Measurements from ENCODE around the gene GFY.

The GFY gene

DNA sequence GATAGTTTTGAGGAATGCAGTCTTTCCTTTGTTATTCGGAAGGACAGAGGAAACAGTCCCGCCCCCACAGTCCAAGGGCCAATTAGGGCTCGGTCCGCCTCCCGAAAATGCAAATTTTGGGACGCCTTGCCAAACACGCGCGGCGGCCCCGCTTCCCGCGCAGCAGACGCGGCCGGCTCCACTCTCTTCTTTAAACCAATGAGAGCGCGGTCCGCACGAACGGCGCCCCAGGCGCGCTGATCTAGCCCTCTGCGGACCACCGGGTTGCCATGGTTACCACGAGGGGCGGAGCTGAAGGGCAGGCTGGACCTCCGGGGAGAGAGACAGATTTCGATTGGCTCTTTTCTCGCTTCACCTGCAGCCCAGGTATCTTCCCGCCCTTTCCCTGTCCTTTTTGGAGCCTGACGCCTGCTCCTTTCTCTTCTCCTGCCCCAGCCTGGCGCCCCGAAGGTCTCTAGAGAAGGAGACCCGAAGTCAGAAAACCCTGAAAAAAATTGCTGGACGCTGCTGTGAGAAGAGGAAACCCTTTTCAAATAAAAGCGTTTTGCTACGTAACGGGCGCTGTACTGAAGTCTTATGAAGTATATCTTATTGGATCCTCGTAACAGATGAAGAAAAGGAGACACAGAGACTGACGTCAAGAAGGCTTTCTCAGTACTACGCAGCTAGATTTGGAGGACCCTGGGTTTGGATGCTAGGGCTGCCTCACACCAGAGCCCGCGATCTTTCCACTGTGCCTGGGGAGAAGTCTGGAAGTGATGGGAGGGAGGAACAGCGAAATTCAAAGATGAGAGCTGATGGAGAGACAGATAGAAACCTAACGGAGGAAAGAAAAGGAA, 3.9 kb upstream of the GFY start:
- TF ChIP-seq, protein P1, sequence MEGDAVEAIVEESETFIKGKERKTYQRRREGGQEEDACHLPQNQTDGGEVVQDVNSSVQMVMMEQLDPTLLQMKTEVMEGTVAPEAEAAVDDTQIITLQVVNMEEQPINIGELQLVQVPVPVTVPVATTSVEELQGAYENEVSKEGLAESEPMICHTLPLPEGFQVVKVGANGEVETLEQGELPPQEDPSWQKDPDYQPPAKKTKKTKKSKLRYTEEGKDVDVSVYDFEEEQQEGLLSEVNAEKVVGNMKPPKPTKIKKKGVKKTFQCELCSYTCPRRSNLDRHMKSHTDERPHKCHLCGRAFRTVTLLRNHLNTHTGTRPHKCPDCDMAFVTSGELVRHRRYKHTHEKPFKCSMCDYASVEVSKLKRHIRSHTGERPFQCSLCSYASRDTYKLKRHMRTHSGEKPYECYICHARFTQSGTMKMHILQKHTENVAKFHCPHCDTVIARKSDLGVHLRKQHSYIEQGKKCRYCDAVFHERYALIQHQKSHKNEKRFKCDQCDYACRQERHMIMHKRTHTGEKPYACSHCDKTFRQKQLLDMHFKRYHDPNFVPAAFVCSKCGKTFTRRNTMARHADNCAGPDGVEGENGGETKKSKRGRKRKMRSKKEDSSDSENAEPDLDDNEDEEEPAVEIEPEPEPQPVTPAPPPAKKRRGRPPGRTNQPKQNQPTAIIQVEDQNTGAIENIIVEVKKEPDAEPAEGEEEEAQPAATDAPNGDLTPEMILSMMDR (IDR thresholded peaks at IDR 0.05; ENCODE audit: control insufficient read depth, insufficient read depth, low read depth, low read length, missing control alignments): no peak
- no peak overlapping the region for H3K4me3 ChIP-seq (ENCODE audit: control insufficient read depth, low read depth, low read length)
- no peak for DNase-seq (ENCODE audit: low read depth)

DNA sequence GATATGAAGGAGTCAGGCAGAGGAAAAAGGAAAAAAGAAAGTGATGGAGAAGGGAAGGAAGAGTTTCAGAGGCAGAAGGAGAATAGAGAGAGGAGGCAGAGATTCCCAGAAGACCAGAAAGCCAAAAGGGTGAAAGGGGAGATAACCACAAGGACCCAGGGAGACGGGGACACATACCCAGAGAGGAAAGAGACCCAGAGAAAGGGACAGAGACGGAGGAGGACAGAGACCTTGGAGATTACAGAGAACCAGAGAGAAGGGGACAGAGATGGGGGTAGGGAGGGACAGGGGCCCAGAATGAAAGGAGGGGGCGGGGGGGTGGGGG, 3.3 kb upstream of the GFY start:
- no peak overlapping the region for H3K4me3 ChIP-seq (ENCODE audit: control insufficient read depth, low read depth, low read length)
- DNase-seq (ENCODE audit: low read depth): no peak
- TF ChIP-seq, protein P1 (IDR thresholded peaks at IDR 0.05; ENCODE audit: control insufficient read depth, insufficient read depth, low read depth, low read length, missing control alignments): no peak

DNA sequence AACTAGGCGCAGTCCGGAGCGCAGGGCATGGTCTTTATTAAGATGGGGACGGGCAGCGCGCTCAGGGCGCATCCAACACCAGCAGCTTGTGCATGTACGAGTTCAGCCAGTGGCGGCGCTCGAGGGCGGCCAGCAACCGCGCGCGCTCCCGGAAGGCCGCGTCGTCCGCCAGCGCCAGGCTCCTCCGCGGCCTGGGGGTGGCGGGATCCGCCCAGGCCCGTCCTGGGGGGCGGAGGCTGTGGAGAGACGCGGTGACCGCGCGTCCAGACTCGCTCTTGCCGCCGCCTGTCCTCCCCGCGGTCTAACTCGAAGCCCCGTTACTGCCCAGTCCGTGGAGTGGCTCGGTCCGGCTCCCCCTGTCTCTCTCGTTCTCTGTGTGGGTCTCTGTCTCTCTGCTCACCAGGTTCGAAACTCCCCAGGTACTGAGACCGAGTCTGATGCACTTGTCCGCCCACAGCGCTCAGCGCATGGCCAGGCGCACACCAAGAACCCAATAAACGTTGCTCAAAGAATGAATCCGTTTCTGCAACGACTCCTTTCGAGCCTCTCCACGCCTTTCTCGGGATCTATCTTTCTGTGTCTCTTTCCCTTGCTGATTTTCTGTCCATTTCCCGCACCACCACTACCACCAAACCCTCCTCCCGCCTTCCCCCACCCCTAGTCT, 2.6 kb upstream of the GFY start:
- DNase-seq (ENCODE audit: low read depth): no peak
- H3K4me3 ChIP-seq (ENCODE audit: control insufficient read depth, low read depth, low read length): no peak overlapping the region
- TF ChIP-seq, protein P1 (IDR thresholded peaks at IDR 0.05; ENCODE audit: control insufficient read depth, insufficient read depth, low read depth, low read length, missing control alignments): peak; percentile 22

DNA sequence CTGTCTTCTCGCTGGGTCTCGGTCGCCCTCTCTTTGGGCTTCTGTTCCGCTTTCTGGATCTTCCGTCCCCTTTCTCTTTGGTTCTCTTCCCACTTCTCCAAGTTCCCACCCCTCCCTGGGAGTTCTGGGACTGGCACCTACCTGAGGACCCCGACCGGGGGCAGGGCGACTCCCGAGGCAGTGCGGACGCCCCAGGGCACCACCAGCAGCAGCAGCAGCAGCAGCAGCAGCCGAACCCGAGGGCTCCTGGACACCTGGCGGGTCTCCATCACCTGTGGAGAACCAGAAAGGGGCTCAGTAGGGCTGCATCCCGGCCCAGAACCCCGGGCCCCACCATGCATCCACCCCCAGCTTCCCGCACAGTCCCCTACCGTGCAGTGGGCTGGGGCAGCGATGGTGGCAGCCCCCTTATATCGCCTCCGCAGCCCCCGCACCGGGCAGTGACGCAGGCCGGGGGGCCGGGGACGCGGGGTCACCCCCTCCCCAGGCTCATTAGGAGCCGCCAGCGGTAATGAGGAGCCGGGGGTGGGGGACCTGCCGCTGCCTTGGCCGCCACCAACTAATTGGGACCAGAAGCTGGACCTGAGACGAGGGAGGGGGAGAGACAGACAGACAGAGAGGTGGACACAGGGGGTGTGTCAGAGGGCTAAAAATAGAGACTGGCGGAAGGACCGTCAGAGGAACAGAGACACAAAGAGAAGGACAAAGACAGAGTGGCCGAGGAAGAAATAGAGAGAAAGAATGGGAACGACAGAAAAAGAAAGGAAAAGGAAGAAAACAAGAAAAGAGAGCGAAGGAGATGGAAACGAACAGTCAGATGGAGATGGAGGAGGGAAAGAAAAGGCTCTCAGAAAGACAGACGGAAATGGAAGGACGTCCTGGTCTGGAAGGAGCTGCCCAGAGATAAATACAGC, 1.9 kb upstream of the GFY start, which contains the start of gene PTH2:
Gene PTH2, minus strand, starts transcription at position 371 of the 914 bp plus-strand sequence. Its CDS starts 102 bp downstream, at position 269.
- DNase-seq (ENCODE audit: low read depth): no peak
- H3K4me3 ChIP-seq (ENCODE audit: control insufficient read depth, low read depth, low read length): no peak within 1 kb of the TSS
- TF ChIP-seq, protein P1 (IDR thresholded peaks at IDR 0.05; ENCODE audit: control insufficient read depth, insufficient read depth, low read depth, low read length, missing control alignments): no peak

DNA sequence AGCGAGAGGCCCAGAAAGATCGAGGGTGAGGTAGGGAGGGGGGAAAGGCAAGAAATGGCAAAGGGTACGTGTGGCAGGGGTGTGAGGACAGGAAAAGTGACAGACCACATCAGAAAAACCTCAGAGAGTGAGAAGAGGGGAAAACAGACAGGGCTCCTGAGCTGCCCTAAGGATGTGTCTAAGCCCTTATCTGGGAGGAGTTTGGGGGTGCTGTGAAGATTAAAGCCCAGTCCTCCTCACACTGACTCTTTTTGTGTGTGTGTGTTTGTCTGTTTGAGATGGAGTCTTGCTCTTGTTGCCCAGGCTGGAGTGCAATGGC, 1.2 kb upstream of the GFY start:
- no peak for DNase-seq (ENCODE audit: low read depth)
- H3K4me3 ChIP-seq (ENCODE audit: control insufficient read depth, low read depth, low read length): no peak overlapping the region
- TF ChIP-seq, protein P1 (IDR thresholded peaks at IDR 0.05; ENCODE audit: control insufficient read depth, insufficient read depth, low read depth, low read length, missing control alignments): no peak

DNA sequence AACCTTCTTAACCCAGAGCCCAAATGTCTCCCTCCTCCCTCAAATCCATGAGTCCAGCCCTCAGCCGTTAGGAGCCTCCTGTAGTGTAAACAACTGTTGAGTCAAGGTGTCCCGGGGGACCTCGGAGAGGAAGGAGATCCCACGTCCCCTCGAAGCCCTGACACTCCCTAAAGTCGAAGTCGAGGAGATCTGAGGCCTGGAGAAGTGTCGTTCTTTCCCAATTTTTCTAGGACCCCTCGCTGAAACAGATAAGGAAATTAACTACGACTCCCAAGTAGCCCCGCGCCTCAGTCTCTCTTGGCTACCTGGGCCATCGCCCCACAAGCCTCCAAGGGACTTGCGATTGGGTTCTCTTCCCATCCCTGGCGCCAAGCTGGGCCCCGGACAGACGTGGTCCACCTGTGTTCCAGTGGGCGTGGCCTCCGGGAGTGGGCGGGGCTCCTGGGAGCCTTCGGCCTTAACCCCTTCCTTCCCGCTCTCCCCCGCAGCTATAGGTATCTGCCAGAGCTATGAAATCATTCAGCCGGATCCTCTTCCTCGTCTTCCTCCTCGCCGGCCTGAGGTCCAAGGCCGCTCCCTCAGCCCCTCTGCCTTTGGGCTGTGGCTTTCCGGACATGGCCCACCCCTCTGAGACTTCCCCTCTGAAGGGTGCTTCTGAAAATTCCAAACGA, 869 bp downstream of the GFY start:
- no peak for DNase-seq (ENCODE audit: low read depth)
- H3K4me3 ChIP-seq (ENCODE audit: control insufficient read depth, low read depth, low read length): no peak overlapping the region
- TF ChIP-seq, protein P1 (IDR thresholded peaks at IDR 0.05; ENCODE audit: control insufficient read depth, insufficient read depth, low read depth, low read length, missing control alignments): no peak

Measured in AG09309 (cell line).